K562 (cell line): ENCODE results near the gene ZNF236. TPM values are rescaled to one million over a fixed set of nuclear protein-coding genes. Genes with fewer than 3 reads are reported as not detected.

Source experiments
- CUX1 ChIP-seq: fragments of 200-800 bp; sonication (Bioruptor generic); IDR thresholded peaks from 2 replicates; pipeline ENCODE4 v1.6.1; 2016; ENCODE audit warnings: missing genetic modification characterization, missing compliant biosample characterization
- DACH1 ChIP-seq: fragments of 450-650 bp; IDR thresholded peaks from 2 replicates; pipeline ENCODE4 v1.6.1; 2018; ENCODE audit not compliant: partially characterized antibody
- MIER1 ChIP-seq: fragments of 450-650 bp; IDR thresholded peaks from 2 replicates; pipeline ENCODE4 v1.6.1; 2016; ENCODE audit warnings: antibody characterized with exemption, mild to moderate bottlenecking, low read depth
- MYNN ChIP-seq, 2 experiments: sonication (generic); formaldehyde crosslinking in 1 of 2; IDR thresholded peaks; 2 replicates each; pipeline versions ENCODE4 v1.5.0 to v1.6.1; 2016 to 2020; ENCODE audit warnings: antibody characterized with exemption in 1 of 2, missing genetic modification reagents in 1 of 2
- TGIF2 ChIP-seq: sonication (generic); formaldehyde crosslinking; IDR thresholded peaks from 2 replicates; pipeline ENCODE4 v1.8.1; 2022; ENCODE audit warnings: mild to moderate bottlenecking, missing genetic modification reagents, moderate library complexity
- ZBTB8A ChIP-seq: fragments of 450-650 bp; IDR thresholded peaks from 2 replicates; pipeline ENCODE4 v1.6.1; 2018; ENCODE audit warnings: mild to moderate bottlenecking, moderate library complexity; ENCODE audit not compliant: partially characterized antibody
- polyA plus RNA-seq, 8 experiments: library from polyadenylated mRNA; depleted of rRNA in 4 of 8; stranded (reverse) in 5 of 8; unstranded in 3 of 8; fragments of >200 nt; fragmentation: Nextera tagmentation in 2 of 8; fragmentation: Illumina TruSeq in 1 of 8; extraction: Ambion mirVana in 2 of 8; extraction: Trizol in 1 of 8; gene quantifications; 2 replicates each; pipeline versions ENCODE4 v1.2.1 to v1.2.3, GENCODE V29; 2011 to 2014; ENCODE audit warnings: inconsistent platforms in 1 of 8, missing spikeins in 1 of 8
- total RNA-seq, 7 experiments: library from RNA; depleted of rRNA in 6 of 7; stranded (reverse); fragments of >200 nt in 6 of 7; fragmentation: Illumina TruSeq in 2 of 7; extraction: Trizol in 2 of 7; gene quantifications; 2 replicates each; pipeline versions ENCODE4 v1.2.1 to v1.2.3, GENCODE V29; 2011 to 2021; ENCODE audit warnings: low replicate concordance in 1 of 7

The ZNF236 gene
- total and polyA plus RNA-seq, 9 of the 15 experiments (the other 6 are each of a cell fraction or from before 2014, with no cell fraction given): 0.35 to 8.7 (median 3.4) TPM

- TF ChIP-seq CUX1 (CRISPR knock-in tag) (no peak), MYNN (IDR thresholded peaks at IDR 0.05) (no peak), MYNN (CRISPR knock-in tag; IDR thresholded peaks at IDR 0.05) (no peak), TGIF2 (CRISPR knock-in tag) (no peak), ZBTB8A (no peak), MIER1 (no peak), DACH1 (no peak)
These were observed 72.4 kb downstream of the ZNF236 start (continued) for GRCh38 chr18:76894566-76895346.
